GM23248 (cell line): ENCODE measurements around the gene DCST2. TPM values are rescaled to one million over a fixed set of nuclear protein-coding genes. Genes with fewer than 3 reads are reported as not detected.

Source experiments
- DNase-seq: peaks from one replicate; pipeline ENCODE4 v3.0.0-alpha.2; 2015
- H2AFZ ChIP-seq: fragments of 200-600 bp; sonication (generic); 2 replicates; pipeline ENCODE4 v1.6.1; 2016; ENCODE audit warnings: antibody characterized with exemption
- H3F3A ChIP-seq: fragments of 200-600 bp; sonication (generic); 2 replicates; pipeline ENCODE4 v1.6.1; 2016; ENCODE audit warnings: mild to moderate bottlenecking, antibody characterized with exemption, mixed run types; ENCODE audit not compliant: insufficient read depth
- H3K27ac ChIP-seq: fragments of 200-600 bp; sonication (generic); 2 replicates; pipeline ENCODE4 v1.5.1; 2016; ENCODE audit warnings: mild to moderate bottlenecking
- H3K27me3 ChIP-seq: fragments of 200-600 bp; sonication (generic); replicated peaks from 2 replicates; pipeline ENCODE4 v1.6.1; 2016; ENCODE audit warnings: mild to moderate bottlenecking; ENCODE audit not compliant: insufficient read depth
- H3K36me3 ChIP-seq: fragments of 200-600 bp; sonication (generic); 2 replicates; pipeline ENCODE4 v1.6.1; 2016; ENCODE audit warnings: low read depth, mild to moderate bottlenecking
- H3K4me1 ChIP-seq: fragments of 200-600 bp; sonication (generic); 2 replicates; pipeline ENCODE4 v1.6.1; 2016; ENCODE audit warnings: mild to moderate bottlenecking; ENCODE audit not compliant: insufficient read depth
- H3K4me2 ChIP-seq: fragments of 200-600 bp; sonication (generic); one replicate; pipeline ENCODE4 v1.6.1; 2016; ENCODE audit warnings: mild to moderate bottlenecking; ENCODE audit not compliant: unreplicated experiment
- H3K4me3 ChIP-seq: fragments of 200-600 bp; sonication (generic); 2 replicates; pipeline ENCODE4 v1.5.1; 2016; ENCODE audit warnings: mild to moderate bottlenecking
- H3K79me2 ChIP-seq: fragments of 200-600 bp; sonication (generic); 2 replicates; pipeline ENCODE4 v1.6.1; 2016; ENCODE audit warnings: mild to moderate bottlenecking; ENCODE audit not compliant: insufficient read depth
- H3K9ac ChIP-seq: fragments of 200-600 bp; sonication (generic); 2 replicates; pipeline ENCODE4 v1.6.1; 2016; ENCODE audit warnings: mild to moderate bottlenecking
- H3K9me2 ChIP-seq: fragments of 200-600 bp; sonication (generic); 2 replicates; pipeline ENCODE4 v1.6.1; 2016; ENCODE audit warnings: mixed run types, mild to moderate bottlenecking, moderate library complexity; ENCODE audit not compliant: insufficient read depth
- H3K9me3 ChIP-seq: fragments of 200-600 bp; sonication (generic); one replicate; pipeline ENCODE4 v1.6.1; 2017; ENCODE audit warnings: low read depth
- H4K20me1 ChIP-seq: fragments of 200-600 bp; sonication (generic); 2 replicates; pipeline ENCODE4 v1.6.0; 2016; ENCODE audit not compliant: insufficient read depth
- EZH2 ChIP-seq: fragments of 200-600 bp; sonication (generic); IDR thresholded peaks from 2 replicates; pipeline ENCODE4 v1.6.1; 2018; ENCODE audit warnings: antibody characterized with exemption, mild to moderate bottlenecking; ENCODE audit not compliant: insufficient read depth, poor library complexity, severe bottlenecking
- EZH2phosphoT487 ChIP-seq: fragments of 200-600 bp; sonication (generic); IDR thresholded peaks from 2 replicates; pipeline ENCODE4 v1.6.1; 2018; ENCODE audit warnings: antibody characterized with exemption, moderate library complexity, mild to moderate bottlenecking, low read depth; ENCODE audit not compliant: insufficient read depth
- WGBS, 2 experiments: methylation state at CpG; one replicate each; pipeline ENCODE4 v1.1.6; 2015 to 2017; ENCODE audit warnings: low lambda C conversion rate in 2 of 2, low coverage in 1 of 2; ENCODE audit errors: missing lambda C conversion rate in 2 of 2; 5-methylcytosine and 5-hydroxymethylcytosine counted together
- in situ Hi-C: fragments of 300-500 bp; cut with MboI; formaldehyde crosslinking; loops from 2 replicates; pipeline ENCODE4 v1.15.0; 2020
- polyA plus RNA-seq: library from polyadenylated mRNA; unstranded; fragments of >200 nt; fragmentation: Nextera tagmentation; extraction: Ambion mirVana; gene quantifications from 2 replicates; pipeline ENCODE4 v1.2.1, GENCODE V29; 2016
- total RNA-seq: library from RNA; depleted of rRNA; stranded (reverse); fragments of >200 nt; shearing (Covaris generic); gene quantifications from 2 replicates; pipeline ENCODE4 v1.2.3, GENCODE V29; 2014

DCST2 gene
- total and polyA plus RNA-seq, 2 experiments from 2014 or later: 0.14 TPM; not detected in 1

DNA sequence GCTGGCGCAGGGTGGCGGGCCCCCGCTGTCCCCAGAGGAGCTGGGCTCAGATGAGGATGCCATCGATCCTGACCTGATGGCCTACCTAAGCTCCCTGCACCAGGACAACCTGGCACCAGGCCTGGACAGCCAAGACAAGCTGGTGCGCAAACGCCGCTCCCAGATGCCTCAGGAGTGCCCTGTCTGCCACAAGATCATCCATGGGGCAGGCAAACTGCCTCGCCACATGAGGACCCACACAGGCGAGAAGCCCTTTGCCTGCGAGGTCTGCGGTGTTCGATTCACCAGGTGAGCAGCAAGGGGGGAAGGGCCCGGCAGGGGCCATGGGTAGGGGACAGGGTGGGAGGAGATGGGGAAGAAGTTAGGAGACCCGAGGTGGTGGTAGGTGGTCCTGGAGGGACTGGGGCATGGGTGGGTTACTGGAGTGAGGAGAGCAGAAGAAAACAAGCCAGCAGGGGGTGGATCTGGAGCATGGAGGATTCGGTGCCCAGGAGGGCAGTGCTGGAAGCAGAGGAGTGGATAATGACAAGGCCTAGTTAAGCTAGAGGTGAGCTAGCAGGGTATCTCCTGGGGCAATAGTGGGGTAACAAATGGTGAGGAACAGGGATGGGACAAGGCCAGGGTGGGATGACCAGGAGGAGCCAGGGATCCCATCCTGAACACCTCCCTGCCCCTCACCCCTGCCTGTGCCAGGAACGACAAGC is 17.9 kb downstream of the DCST2 start:
- TF ChIP-seq EZH2 (no peak), EZH2phosphoT487 (no peak)
- Histone ChIP-seq H4K20me1 (no peaks in the 10 kb centered on the region), H3K9me2 (no peaks in the 10 kb centered on the region), H3F3A (no peaks in the 10 kb centered on the region), H3K36me3 (no peaks in the 10 kb centered on the region), H3K27me3 (no peaks in the 10 kb centered on the region), H3K9me3 (no peaks in the 10 kb centered on the region), H3K4me1 (peaks cover 11% of the 10 kb centered on the region), H2AFZ (no peak overlapping the region), H3K4me3 (no peak overlapping the region), H3K79me2 (no peaks in the 10 kb centered on the region), H3K4me2 (no peak overlapping the region), H3K9ac (no peak overlapping the region), H3K27ac (no peak overlapping the region)
- 85 to 88% methylated on average over 15 to 16 of the region's 16 CpGs for WGBS, 2 experiments
- in situ Hi-C loops: no loop called here
- DNase-seq: no peak

DNA sequence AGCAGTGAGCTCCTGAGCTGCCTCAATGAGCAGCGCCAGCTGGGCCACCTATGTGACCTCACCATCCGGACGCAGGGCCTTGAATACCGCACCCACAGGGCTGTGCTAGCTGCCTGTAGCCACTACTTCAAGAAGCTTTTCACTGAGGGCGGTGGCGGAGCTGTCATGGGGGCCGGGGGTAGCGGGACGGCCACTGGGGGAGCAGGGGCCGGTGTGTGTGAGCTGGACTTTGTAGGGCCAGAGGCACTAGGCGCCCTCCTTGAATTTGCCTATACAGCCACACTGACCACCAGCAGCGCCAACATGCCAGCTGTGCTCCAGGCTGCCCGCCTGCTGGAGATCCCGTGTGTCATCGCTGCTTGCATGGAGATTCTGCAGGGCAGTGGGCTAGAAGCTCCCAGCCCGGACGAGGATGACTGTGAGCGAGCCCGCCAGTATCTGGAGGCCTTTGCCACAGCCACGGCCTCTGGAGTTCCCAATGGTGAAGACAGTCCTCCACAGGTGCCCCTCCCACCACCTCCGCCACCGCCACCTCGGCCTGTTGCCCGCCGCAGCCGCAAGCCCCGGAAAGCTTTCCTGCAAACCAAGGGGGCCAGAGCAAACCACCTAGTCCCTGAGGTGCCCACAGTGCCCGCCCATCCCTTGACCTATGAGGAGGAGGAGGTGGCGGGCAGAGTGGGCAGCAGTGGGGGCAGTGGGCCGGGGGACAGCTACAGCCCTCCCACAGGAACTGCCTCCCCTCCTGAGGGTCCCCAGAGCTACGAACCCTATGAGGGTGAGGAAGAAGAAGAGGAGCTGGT is 18.7 kb downstream of the DCST2 start:
- in situ Hi-C loops: no loop called here
- TF ChIP-seq EZH2 (no peak), EZH2phosphoT487 (no peak)

DNA sequence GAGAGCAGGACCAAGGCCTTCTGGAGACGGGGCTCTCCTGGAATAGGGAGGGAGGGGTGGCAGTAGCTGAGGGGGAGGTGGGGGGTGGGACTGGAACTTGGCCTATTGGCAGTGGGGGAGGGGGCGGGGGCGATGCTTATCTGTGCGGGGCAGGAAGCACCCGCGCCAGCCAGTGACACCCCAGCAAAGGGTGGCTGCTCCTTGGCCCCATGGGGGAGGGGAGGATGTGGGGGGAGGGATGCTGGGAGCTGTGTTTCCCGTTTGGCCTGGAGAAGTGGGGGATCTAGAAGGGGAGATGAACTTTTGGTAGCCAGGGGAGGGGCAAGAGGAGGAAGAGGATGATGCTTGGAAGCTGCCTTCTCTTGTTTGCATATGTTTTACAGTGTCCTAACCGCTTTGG is 19.9 kb downstream of the DCST2 start:
- H3K36me3 ChIP-seq: no peaks in the 10 kb centered on the region
- no peak for DNase-seq

More for the DNA sequence above, 18.7 kb downstream of the DCST2 start:
- H3K4me2 ChIP-seq: no peak overlapping the region
- no peak overlapping the region for H2AFZ ChIP-seq
- WGBS, 2 experiments: 90 to 94% methylated on average over 14 to 31 of the region's 31 CpGs
- H4K20me1 ChIP-seq: no peaks in the 10 kb centered on the region
- no peaks in the 10 kb centered on the region for H3K79me2 ChIP-seq
- H3K36me3 ChIP-seq: no peaks in the 10 kb centered on the region
- no peak overlapping the region for H3K27ac ChIP-seq
- no peak overlapping the region for H3K9ac ChIP-seq
- H3K9me3 ChIP-seq: no peaks in the 10 kb centered on the region
- H3K4me3 ChIP-seq: no peak overlapping the region
- peaks cover 11% of the 10 kb centered on the region for H3K4me1 ChIP-seq
- no peaks in the 10 kb centered on the region for H3K9me2 ChIP-seq
- H3K27me3 ChIP-seq: no peaks in the 10 kb centered on the region
- DNase-seq: no peak
- H3F3A ChIP-seq: no peaks in the 10 kb centered on the region

DNA sequence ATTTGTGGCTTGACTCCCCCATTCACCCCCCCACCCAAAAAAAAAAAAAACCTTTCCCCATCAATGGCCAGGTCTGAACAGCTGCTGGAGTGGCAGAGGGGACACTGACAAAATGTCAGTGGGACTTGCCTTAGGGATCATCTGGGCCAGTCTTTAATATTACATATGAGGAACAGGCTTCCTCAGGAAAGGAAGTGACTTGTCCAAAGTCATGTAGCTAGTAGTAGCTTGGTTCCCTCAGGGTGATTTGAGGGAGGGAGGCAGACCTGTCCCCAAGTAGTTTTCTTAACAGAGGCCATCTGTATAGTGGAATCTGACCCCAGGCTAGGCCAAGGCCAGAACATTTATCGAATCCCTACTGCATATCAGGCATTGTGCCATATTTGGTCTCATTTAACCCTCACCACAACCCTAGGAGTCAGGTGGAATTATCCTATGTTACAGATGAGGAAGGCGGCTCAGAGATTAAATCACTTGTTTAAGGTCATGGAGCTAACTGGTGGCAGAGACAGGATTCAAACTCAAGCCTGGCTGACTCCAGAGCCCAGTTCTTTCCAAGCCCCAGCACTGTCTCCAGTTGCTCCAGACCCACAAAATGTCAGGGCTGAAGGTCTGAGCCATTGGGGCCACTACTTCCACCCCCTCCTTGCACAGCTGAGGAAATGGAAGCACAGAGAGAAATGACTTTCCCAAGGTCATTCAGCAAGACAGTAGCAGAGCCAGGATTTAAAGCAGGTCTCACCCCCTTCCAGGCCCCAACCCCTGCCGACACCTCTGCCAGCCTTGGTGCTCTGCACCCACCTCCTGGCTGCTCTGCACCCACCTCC is 20.6 kb downstream of the DCST2 start:
- Histone ChIP-seq H3K27me3 (no peaks in the 10 kb centered on the region), H3F3A (no peaks in the 10 kb centered on the region), H3K4me3 (no peak overlapping the region), H3K9ac (no peak overlapping the region), H3K79me2 (peaks cover 3% of the 10 kb centered on the region), H2AFZ (no peak overlapping the region), H3K36me3 (no peaks in the 10 kb centered on the region), H3K4me2 (no peak overlapping the region), H3K9me3 (no peaks in the 10 kb centered on the region), H4K20me1 (no peaks in the 10 kb centered on the region), H3K27ac (no peak overlapping the region), H3K4me1 (peaks cover 8% of the 10 kb centered on the region), H3K9me2 (no peaks in the 10 kb centered on the region)
- TF ChIP-seq EZH2phosphoT487 (no peak), EZH2 (no peak)
- DNase-seq: no peak
- in situ Hi-C loops: no loop called here
- WGBS, 2 experiments: 96 to 98% methylated on average over 3 of the region's 3 CpGs

More for the DNA sequence above, 19.9 kb downstream of the DCST2 start:
- H3K9me2 ChIP-seq: no peaks in the 10 kb centered on the region
- H4K20me1 ChIP-seq: no peaks in the 10 kb centered on the region
- H3K4me2 ChIP-seq: no peak overlapping the region
- no peaks in the 10 kb centered on the region for H3F3A ChIP-seq
- no peak overlapping the region for H3K4me3 ChIP-seq
- no peak overlapping the region for H2AFZ ChIP-seq
- no peak for TF ChIP-seq EZH2
- no peaks in the 10 kb centered on the region for H3K79me2 ChIP-seq
- peaks cover 11% of the 10 kb centered on the region for H3K4me1 ChIP-seq
- H3K9ac ChIP-seq: no peak overlapping the region
- H3K27me3 ChIP-seq: no peaks in the 10 kb centered on the region
- 66 to 72% methylated on average over 2 to 8 of the region's 8 CpGs for WGBS, 2 experiments
- no peak overlapping the region for H3K27ac ChIP-seq
- in situ Hi-C loops: no loop called here
- no peaks in the 10 kb centered on the region for H3K9me3 ChIP-seq
